Breast epithelium (tissue), 4 donors: Measurements from ENCODE around the gene LRP1. TPM values are rescaled to one million over a fixed set of nuclear protein-coding genes. Genes with fewer than 3 reads are reported as not detected.

Source experiments
- DNase-seq, 2 donors: peaks; one replicate each; pipeline ENCODE4 v3.0.0-alpha.2; 2019; ENCODE audit warnings: low spot score in 2 of 2
- H3K27ac ChIP-seq, 2 donors: fragments of 200-600 bp; sonication (generic) in 1 of 2; one replicate each; pipeline ENCODE4 v1.5.1; 2016 to 2019; ENCODE audit warnings: mild to moderate bottlenecking in 1 of 2
- H3K27me3 ChIP-seq, 2 donors: fragments of 200-600 bp; sonication (generic) in 1 of 2; one replicate each; pipeline versions ENCODE4 v1.5.1 to v1.6.0; 2017 to 2019; ENCODE audit warnings: control low read depth in 1 of 2, mild to moderate bottlenecking in 1 of 2
- H3K36me3 ChIP-seq: fragments of 200-600 bp; one replicate; pipeline ENCODE4 v1.5.1; 2019
- H3K4me1 ChIP-seq, 2 donors: fragments of 200-600 bp; sonication (generic); one replicate each; pipeline ENCODE4 v1.5.1; 2016 to 2019; ENCODE audit warnings: control low read depth in 1 of 2
- H3K4me3 ChIP-seq, 3 donors: fragments of 200-600 bp; sonication (generic); 1 replicate in 2 of 3; 2 replicates in 1 of 3; pipeline ENCODE4 v1.5.1; 2016 to 2019; ENCODE audit warnings: mild to moderate bottlenecking in 3 of 3, moderate library complexity in 2 of 3
- H3K9me3 ChIP-seq, 2 donors: fragments of 200-600 bp; sonication (generic) in 1 of 2; one replicate each; pipeline ENCODE4 v1.5.1; 2016 to 2019; ENCODE audit warnings: control low read depth in 1 of 2
- CTCF ChIP-seq, 3 donors: fragments of 450-650 bp; IDR thresholded peaks; one replicate each; pipeline ENCODE4 v1.5.1; 2016 to 2017; ENCODE audit warnings: antibody characterized with exemption in 3 of 3, mild to moderate bottlenecking in 3 of 3, moderate library complexity in 3 of 3
- POLR2A ChIP-seq: fragments of 450-650 bp; IDR thresholded peaks from one replicate; pipeline ENCODE4 v1.6.1; 2016; ENCODE audit warnings: antibody characterized with exemption, mild to moderate bottlenecking, moderate library complexity
- POLR2AphosphoS5 ChIP-seq, 3 donors: sonication (generic); formaldehyde crosslinking; IDR thresholded peaks; one replicate each; pipeline ENCODE4 v1.6.1; 2017; ENCODE audit warnings: antibody characterized with exemption in 3 of 3
- intact Hi-C: fragments of 100-400 bp; cut with DNase I; formaldehyde crosslinking; loops from one replicate; pipeline ENCODE4 v1.15.1; 2023; ENCODE audit warnings: low total_unique reads
- total RNA-seq, 3 donors: library from RNA; depleted of rRNA; stranded (reverse); fragments of >200 nt; gene quantifications; one replicate each; pipeline ENCODE4 v1.1.0, GENCODE V29; 2016

LRP1 gene
- total RNA-seq, 3 donors from 2014 or later = 102 to 894 (median 240) TPM

GRCh38 chr12:57094208-57095160 is 33.8 kb upstream of the LRP1 start:
- intact Hi-C loops = no loop called here
- Histone ChIP-seq H3K27me3 (no peaks in the 10 kb centered on the region), H3K27ac (peak overlapping the region; percentile 84 to 100), H3K4me1 (peaks cover 6 to 18% of the 10 kb centered on the region in 2 donors), H3K36me3 (no peaks in the 10 kb centered on the region), H3K9me3 (no peaks in the 10 kb centered on the region), H3K4me3 (peak overlapping the region in 2 of 3 donors; percentile 1 to 40)
- no peak for DNase-seq
- TF ChIP-seq POLR2AphosphoS5 (IDR thresholded peaks at IDR 0.05) (no peak), POLR2A (no peak)

GRCh38 chr12:57095440-57095839 is 32.8 kb upstream of the LRP1 start:
- Histone ChIP-seq H3K27ac (peak overlapping the region; percentile 5 to 67), H3K9me3 (no peaks in the 10 kb centered on the region), H3K4me1 (peaks cover 6 to 18% of the 10 kb centered on the region in 2 donors), H3K27me3 (no peaks in the 10 kb centered on the region), H3K36me3 (no peaks in the 10 kb centered on the region), H3K4me3 (no peak overlapping the region)
- DNase-seq = no peak
- intact Hi-C loops = no loop called here
- TF ChIP-seq POLR2A = no peak
- no peak for TF ChIP-seq CTCF (IDR thresholded peaks at IDR 0.05)
- TF ChIP-seq POLR2AphosphoS5 (IDR thresholded peaks at IDR 0.05) = no peak

GRCh38 chr12:57096099-57096572 is 32.1 kb upstream of the LRP1 start:
- H3K9me3 ChIP-seq = no peaks in the 10 kb centered on the region
- peak in 1 of 2 donors; percentile 74 for DNase-seq
- H3K4me1 ChIP-seq = peaks cover 3 to 14% of the 10 kb centered on the region in 2 donors
- TF ChIP-seq CTCF (IDR thresholded peaks at IDR 0.05) (no peak), POLR2A (no peak), POLR2AphosphoS5 (IDR thresholded peaks at IDR 0.05) (no peak)
- no peaks in the 10 kb centered on the region for H3K36me3 ChIP-seq
- intact Hi-C loops = no loop called here
- no peaks in the 10 kb centered on the region for H3K27me3 ChIP-seq
- peak overlapping the region; percentile 5 to 67 for H3K27ac ChIP-seq
- H3K4me3 ChIP-seq = no peak overlapping the region

- Histone ChIP-seq H3K36me3 (no peaks in the 10 kb centered on the region), H3K9me3 (no peaks in the 10 kb centered on the region), H3K4me1 (peaks cover 0 to 14% of the 10 kb centered on the region in 2 donors), H3K4me3 (no peak overlapping the region), H3K27me3 (no peaks in the 10 kb centered on the region), H3K27ac (peak overlapping the region; percentile 5 to 67)
- no peak for DNase-seq
- intact Hi-C loops = no loop called here
- TF ChIP-seq CTCF (IDR thresholded peaks at IDR 0.05) (no peak), POLR2AphosphoS5 (IDR thresholded peaks at IDR 0.05) (no peak), POLR2A (no peak)
These were observed 31.3 kb upstream of the LRP1 start for GRCh38 chr12:57096748-57097553.

GRCh38 chr12:57097554-57097835 is 30.8 kb upstream of the LRP1 start:
- TF ChIP-seq POLR2AphosphoS5 (IDR thresholded peaks at IDR 0.05) = no peak
- no peak for TF ChIP-seq CTCF (IDR thresholded peaks at IDR 0.05)
- Histone ChIP-seq H3K27ac (peak overlapping the region in 1 of 2 donors; percentile 5), H3K9me3 (no peaks in the 10 kb centered on the region), H3K36me3 (no peaks in the 10 kb centered on the region), H3K4me3 (no peak overlapping the region), H3K4me1 (peaks cover 0 to 14% of the 10 kb centered on the region in 2 donors), H3K27me3 (no peaks in the 10 kb centered on the region)
- DNase-seq = no peak
- intact Hi-C loops = no loop called here
